K562 (cell line): ENCODE results near the gene ERICH2. TPM values are rescaled to one million over a fixed set of nuclear protein-coding genes. Genes with fewer than 3 reads are reported as not detected.

Experiments
- ATF1 ChIP-seq, 2 experiments: fragments of 450-650 bp in 1 of 2; IDR thresholded peaks; 2 replicates each; pipeline ENCODE4 v1.6.1; 2016; ENCODE audit warnings: missing compliant biosample characterization in 1 of 2, missing genetic modification characterization in 1 of 2
- CBFB ChIP-seq: sonication (generic); formaldehyde crosslinking; IDR thresholded peaks from 2 replicates; pipeline ENCODE4 v1.4.0; 2020; ENCODE audit warnings: mild to moderate bottlenecking, missing genetic modification reagents
- DDX20 ChIP-seq: fragments of 450-650 bp; IDR thresholded peaks from 2 replicates; pipeline ENCODE4 v1.6.1; 2016; ENCODE audit warnings: missing genetic modification characterization, low read depth, mild to moderate bottlenecking, missing compliant biosample characterization, moderate library complexity
- ETV1 ChIP-seq: fragments of 450-650 bp; conservative IDR thresholded peaks from 2 replicates; pipeline ENCODE4 v1.6.1; 2016; ENCODE audit warnings: missing genetic modification characterization, control low read depth, low read depth, missing compliant biosample characterization
- ETV5 ChIP-seq: sonication (generic); formaldehyde crosslinking; IDR thresholded peaks from 2 replicates; pipeline ENCODE4 v1.4.0; 2020; ENCODE audit warnings: low read depth, mild to moderate bottlenecking, missing genetic modification reagents
- FOXJ3 ChIP-seq: sonication (generic); formaldehyde crosslinking; IDR thresholded peaks from 2 replicates; pipeline ENCODE4 v1.4.0; 2020; ENCODE audit warnings: mild to moderate bottlenecking, missing genetic modification reagents
- MEF2A ChIP-seq: IDR thresholded peaks from 2 replicates; pipeline ENCODE4 v1.6.1; 2011; ENCODE audit warnings: low read depth, mild to moderate bottlenecking, low read length, moderate library complexity; ENCODE audit not compliant: control insufficient read depth
- NCOA2 ChIP-seq, 2 experiments: fragments of 450-650 bp; IDR thresholded peaks; 2 replicates each; pipeline ENCODE4 v1.6.1; 2018; ENCODE audit warnings: mild to moderate bottlenecking in 2 of 2, moderate library complexity in 1 of 2; ENCODE audit not compliant: partially characterized antibody in 2 of 2
- PBX2 ChIP-seq, 2 experiments: IDR thresholded peaks in 1 of 2; conservative IDR thresholded peaks in 1 of 2; 2 replicates each; pipeline ENCODE4 v1.6.1; 2016; ENCODE audit warnings: low read depth in 2 of 2, mild to moderate bottlenecking in 1 of 2, missing compliant biosample characterization in 1 of 2, missing genetic modification characterization in 1 of 2, moderate library complexity in 1 of 2
- PKNOX1 ChIP-seq: fragments of 450-650 bp; IDR thresholded peaks from 2 replicates; pipeline ENCODE4 v1.6.1; 2016
- RHOXF2B ChIP-seq: fragments of 250-450 bp; sonication (Bioruptor Pico); conservative IDR thresholded peaks from 2 replicates; pipeline ENCODE4 v1.5.1; 2021
- SAP30 ChIP-seq: fragments of 200-600 bp; sonication (generic); IDR thresholded peaks from 2 replicates; pipeline ENCODE4 v1.6.1; 2012; ENCODE audit warnings: borderline replicate concordance, low read depth, mild to moderate bottlenecking, moderate library complexity, low read length, control low read depth, inconsistent platforms; ENCODE audit not compliant: insufficient read depth, poor library complexity, severe bottlenecking
- SMAD2 ChIP-seq: fragments of 150-350 bp; IDR thresholded peaks from 2 replicates; pipeline ENCODE4 v1.6.1; 2014; ENCODE audit warnings: low read depth, mild to moderate bottlenecking, low read length
- SPI1 ChIP-seq: IDR thresholded peaks from 2 replicates; pipeline ENCODE4 v1.6.1; 2011; ENCODE audit warnings: low read depth, low read length, control low read depth, borderline replicate concordance
- TAF1 ChIP-seq: IDR thresholded peaks from 2 replicates; pipeline ENCODE4 v1.6.1; 2011; ENCODE audit warnings: mild to moderate bottlenecking, low read length, moderate library complexity; ENCODE audit not compliant: insufficient read depth, control insufficient read depth, severe bottlenecking; ENCODE audit errors: extremely low read depth
- TBP ChIP-seq: optimal IDR thresholded peaks from 2 replicates; pipeline ENCODE3; 2011; ENCODE audit warnings: low read depth, low read length, improper control_type of control experiment
- XRCC5 ChIP-seq: fragments of 200-400 bp; formaldehyde crosslinking; IDR thresholded peaks from 2 replicates; pipeline ENCODE4 v1.6.1; 2017; ENCODE audit warnings: low read depth, mild to moderate bottlenecking, low read length
- ZNF354B ChIP-seq: fragments of 250-450 bp; sonication (Bioruptor Pico); IDR thresholded peaks from 2 replicates; pipeline ENCODE4 v1.4.0; 2020
- ZNF57 ChIP-seq: fragments of 450-650 bp; formaldehyde crosslinking; IDR thresholded peaks from 2 replicates; pipeline ENCODE4 v1.4.0; 2020; ENCODE audit warnings: mild to moderate bottlenecking, moderate library complexity
- polyA plus RNA-seq, 8 experiments: library from polyadenylated mRNA; depleted of rRNA in 4 of 8; stranded (reverse) in 5 of 8; unstranded in 3 of 8; fragments of >200 nt; fragmentation: Nextera tagmentation in 2 of 8; fragmentation: Illumina TruSeq in 1 of 8; extraction: Ambion mirVana in 2 of 8; extraction: Trizol in 1 of 8; gene quantifications; 2 replicates each; pipeline versions ENCODE4 v1.2.1 to v1.2.3, GENCODE V29; 2011 to 2014; ENCODE audit warnings: inconsistent platforms in 1 of 8, missing spikeins in 1 of 8
- total RNA-seq, 7 experiments: library from RNA; depleted of rRNA in 6 of 7; stranded (reverse); fragments of >200 nt in 6 of 7; fragmentation: Illumina TruSeq in 2 of 7; extraction: Trizol in 2 of 7; gene quantifications; 2 replicates each; pipeline versions ENCODE4 v1.2.1 to v1.2.3, GENCODE V29; 2011 to 2021; ENCODE audit warnings: low replicate concordance in 1 of 7
- TF ChIP-seq, protein P1 (sequence below): sonication (generic); formaldehyde crosslinking; IDR thresholded peaks from 2 replicates; pipeline ENCODE4 v1.8.0; 2022; ENCODE audit warnings: mild to moderate bottlenecking, missing genetic modification reagents

ERICH2 gene
- total and polyA plus RNA-seq, 9 of the 15 experiments (the other 6 are each of a cell fraction or from before 2014, with no cell fraction given): 0.85 to 2.4 (median 1.6) TPM

DNA sequence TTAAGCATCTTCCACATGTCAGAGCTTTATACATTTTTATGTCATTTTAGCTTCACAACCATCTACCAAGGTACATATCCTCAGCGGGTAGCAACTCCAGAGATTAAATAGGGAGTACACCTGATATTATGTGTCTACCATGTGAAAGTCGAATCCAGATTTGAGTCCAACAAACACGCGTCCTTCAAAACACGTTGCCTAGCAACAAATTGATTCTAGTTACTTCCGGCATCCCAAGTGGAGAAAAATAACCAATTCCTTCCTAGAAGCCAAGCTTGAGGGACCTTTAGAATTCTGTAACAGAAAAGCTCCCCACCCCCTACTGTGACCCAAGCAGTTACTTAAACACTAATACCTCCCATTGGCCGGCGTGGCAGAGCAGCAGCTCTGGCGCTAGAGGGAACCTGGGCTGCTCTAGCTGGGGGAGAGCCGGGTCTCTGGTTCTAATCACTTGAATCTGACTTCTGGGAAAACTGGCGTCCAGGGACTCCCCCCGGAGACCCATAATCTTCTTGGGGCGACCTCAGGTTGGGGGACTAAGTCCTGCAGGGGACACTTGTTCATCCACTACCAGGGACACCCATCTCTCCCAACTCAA, at the start of gene ERICH2 (continued):
- no peak for TF ChIP-seq RHOXF2B (CRISPR knock-in tag)
- TF ChIP-seq PBX2 (CRISPR knock-in tag; IDR thresholded peaks at IDR 0.05; ENCODE audit: low read depth): no peak
- TF ChIP-seq PBX2 (tag; conservative IDR thresholded peaks at IDR 0.05; ENCODE audit: low read depth): peak; percentile 84
- no peak for TF ChIP-seq NCOA2 (IDR thresholded peaks at IDR 0.05; ENCODE audit: partially characterized antibody in 2 of 2)
- peak; percentile 93 for TF ChIP-seq PKNOX1
- TF ChIP-seq, protein P1, sequence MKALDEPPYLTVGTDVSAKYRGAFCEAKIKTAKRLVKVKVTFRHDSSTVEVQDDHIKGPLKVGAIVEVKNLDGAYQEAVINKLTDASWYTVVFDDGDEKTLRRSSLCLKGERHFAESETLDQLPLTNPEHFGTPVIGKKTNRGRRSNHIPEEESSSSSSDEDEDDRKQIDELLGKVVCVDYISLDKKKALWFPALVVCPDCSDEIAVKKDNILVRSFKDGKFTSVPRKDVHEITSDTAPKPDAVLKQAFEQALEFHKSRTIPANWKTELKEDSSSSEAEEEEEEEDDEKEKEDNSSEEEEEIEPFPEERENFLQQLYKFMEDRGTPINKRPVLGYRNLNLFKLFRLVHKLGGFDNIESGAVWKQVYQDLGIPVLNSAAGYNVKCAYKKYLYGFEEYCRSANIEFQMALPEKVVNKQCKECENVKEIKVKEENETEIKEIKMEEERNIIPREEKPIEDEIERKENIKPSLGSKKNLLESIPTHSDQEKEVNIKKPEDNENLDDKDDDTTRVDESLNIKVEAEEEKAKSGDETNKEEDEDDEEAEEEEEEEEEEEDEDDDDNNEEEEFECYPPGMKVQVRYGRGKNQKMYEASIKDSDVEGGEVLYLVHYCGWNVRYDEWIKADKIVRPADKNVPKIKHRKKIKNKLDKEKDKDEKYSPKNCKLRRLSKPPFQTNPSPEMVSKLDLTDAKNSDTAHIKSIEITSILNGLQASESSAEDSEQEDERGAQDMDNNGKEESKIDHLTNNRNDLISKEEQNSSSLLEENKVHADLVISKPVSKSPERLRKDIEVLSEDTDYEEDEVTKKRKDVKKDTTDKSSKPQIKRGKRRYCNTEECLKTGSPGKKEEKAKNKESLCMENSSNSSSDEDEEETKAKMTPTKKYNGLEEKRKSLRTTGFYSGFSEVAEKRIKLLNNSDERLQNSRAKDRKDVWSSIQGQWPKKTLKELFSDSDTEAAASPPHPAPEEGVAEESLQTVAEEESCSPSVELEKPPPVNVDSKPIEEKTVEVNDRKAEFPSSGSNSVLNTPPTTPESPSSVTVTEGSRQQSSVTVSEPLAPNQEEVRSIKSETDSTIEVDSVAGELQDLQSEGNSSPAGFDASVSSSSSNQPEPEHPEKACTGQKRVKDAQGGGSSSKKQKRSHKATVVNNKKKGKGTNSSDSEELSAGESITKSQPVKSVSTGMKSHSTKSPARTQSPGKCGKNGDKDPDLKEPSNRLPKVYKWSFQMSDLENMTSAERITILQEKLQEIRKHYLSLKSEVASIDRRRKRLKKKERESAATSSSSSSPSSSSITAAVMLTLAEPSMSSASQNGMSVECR (CRISPR knock-in tag): peak; percentile 79
- TF ChIP-seq ZNF57 (CRISPR knock-in tag): no peak
- no peak for TF ChIP-seq DDX20 (tag)
- TF ChIP-seq FOXJ3: no peak
- TF ChIP-seq SAP30: peak; percentile 73
- no peak for TF ChIP-seq ATF1 (CRISPR knock-in tag; IDR thresholded peaks at IDR 0.05)
- peak; percentile 78 for TF ChIP-seq ATF1 (tag; IDR thresholded peaks at IDR 0.05)
- TF ChIP-seq TBP: peak; percentile 25
- no peak for TF ChIP-seq SPI1
- TF ChIP-seq TAF1: peak; percentile 65
- peak; percentile 64; the same call in 1 of the 2 replicates for TF ChIP-seq XRCC5
- TF ChIP-seq ETV5 (CRISPR knock-in tag): peak; percentile 71
- no peak for TF ChIP-seq ZNF354B
- TF ChIP-seq SMAD2: no peak
- TF ChIP-seq CBFB (CRISPR knock-in tag): peak; percentile 38; the same call in 1 of the 2 replicates
- no peak for TF ChIP-seq MEF2A
- TF ChIP-seq ETV1 (tag): peak; percentile 55
